ENCODE data around the gene VPS39.

GRCh38 chr15:42131826-42132806 lies 76.0 kb downstream of the VPS39 start:
- TF ChIP-seq POLR2AphosphoS5 (IDR thresholded peaks at IDR 0.05; ENCODE audit: low read depth, low read length), result no peak
- no peak for TF ChIP-seq SMC3 (IDR thresholded peaks at IDR 0.05; ENCODE audit: low read depth, low read length)
- no peak for TF ChIP-seq CTCF (IDR thresholded peaks at IDR 0.05)
